Measurements from ENCODE around the gene SCN2A.

The SCN2A gene

DNA sequence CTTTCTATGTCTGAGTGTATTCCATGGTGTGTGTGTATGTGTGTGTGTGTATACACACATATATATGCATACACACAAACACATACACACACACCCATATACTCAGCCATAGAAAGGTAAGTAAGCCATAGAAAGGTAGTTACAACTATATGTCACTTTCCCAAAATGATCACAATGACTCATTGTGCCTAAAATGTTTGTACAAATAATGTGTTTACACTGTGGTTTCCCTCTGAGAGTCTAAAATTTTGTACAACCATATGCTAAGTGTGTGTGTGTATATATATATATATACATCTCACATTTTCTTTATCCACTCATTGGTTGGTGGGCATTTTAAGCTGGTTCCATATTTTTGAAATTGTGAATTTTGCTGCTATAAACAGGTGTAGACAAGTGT lies 175.0 kb downstream of the SCN2A start:
- no peak overlapping the region for H3K27ac ChIP-seq
- TF ChIP-seq, protein P1, sequence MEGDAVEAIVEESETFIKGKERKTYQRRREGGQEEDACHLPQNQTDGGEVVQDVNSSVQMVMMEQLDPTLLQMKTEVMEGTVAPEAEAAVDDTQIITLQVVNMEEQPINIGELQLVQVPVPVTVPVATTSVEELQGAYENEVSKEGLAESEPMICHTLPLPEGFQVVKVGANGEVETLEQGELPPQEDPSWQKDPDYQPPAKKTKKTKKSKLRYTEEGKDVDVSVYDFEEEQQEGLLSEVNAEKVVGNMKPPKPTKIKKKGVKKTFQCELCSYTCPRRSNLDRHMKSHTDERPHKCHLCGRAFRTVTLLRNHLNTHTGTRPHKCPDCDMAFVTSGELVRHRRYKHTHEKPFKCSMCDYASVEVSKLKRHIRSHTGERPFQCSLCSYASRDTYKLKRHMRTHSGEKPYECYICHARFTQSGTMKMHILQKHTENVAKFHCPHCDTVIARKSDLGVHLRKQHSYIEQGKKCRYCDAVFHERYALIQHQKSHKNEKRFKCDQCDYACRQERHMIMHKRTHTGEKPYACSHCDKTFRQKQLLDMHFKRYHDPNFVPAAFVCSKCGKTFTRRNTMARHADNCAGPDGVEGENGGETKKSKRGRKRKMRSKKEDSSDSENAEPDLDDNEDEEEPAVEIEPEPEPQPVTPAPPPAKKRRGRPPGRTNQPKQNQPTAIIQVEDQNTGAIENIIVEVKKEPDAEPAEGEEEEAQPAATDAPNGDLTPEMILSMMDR (IDR thresholded peaks at IDR 0.05): no peak
- no peak overlapping the region for H3K4me3 ChIP-seq (ENCODE audit: low read depth in 1 of 2, low read length in 1 of 2)
- no peaks in the 10 kb centered on the region for H3K36me3 ChIP-seq
- H3K9me3 ChIP-seq: no peaks in the 10 kb centered on the region
- no peaks in the 10 kb centered on the region for H3K4me1 ChIP-seq (ENCODE audit: control insufficient read depth in 1 of 2, insufficient read depth in 1 of 2, low read depth in 1 of 2, low read length in 1 of 2)
- no peaks in the 10 kb centered on the region for H3K27me3 ChIP-seq

DNA sequence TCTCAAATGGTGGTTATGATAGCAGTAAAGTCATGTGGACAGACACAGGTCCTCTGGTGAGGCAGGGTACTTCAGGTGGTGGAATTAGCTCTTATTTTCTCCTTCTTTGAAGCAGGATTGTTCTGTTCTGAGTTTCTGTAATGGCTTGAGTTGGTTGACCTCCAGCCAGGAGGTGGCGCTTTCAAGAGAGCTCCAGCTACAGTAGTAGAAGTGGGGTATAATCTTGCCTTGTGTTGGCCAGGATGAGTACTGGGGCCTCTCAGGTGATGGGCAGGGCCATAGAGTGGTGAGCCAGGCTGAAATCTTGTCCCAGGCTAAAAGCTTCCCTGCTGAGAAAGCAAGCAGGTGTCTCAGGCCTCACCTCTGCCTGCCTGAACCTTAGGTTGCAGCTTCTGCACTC lies 177.8 kb downstream of the SCN2A start:
- TF ChIP-seq, protein P1 (IDR thresholded peaks at IDR 0.05): no peak
- no peak overlapping the region for H3K27ac ChIP-seq
- no peaks in the 10 kb centered on the region for H3K9me3 ChIP-seq
- H3K4me3 ChIP-seq (ENCODE audit: low read depth in 1 of 2, low read length in 1 of 2): no peak overlapping the region
- H3K36me3 ChIP-seq: no peaks in the 10 kb centered on the region
- no peaks in the 10 kb centered on the region for H3K4me1 ChIP-seq (ENCODE audit: control insufficient read depth in 1 of 2, insufficient read depth in 1 of 2, low read depth in 1 of 2, low read length in 1 of 2)
- no peaks in the 10 kb centered on the region for H3K27me3 ChIP-seq

DNA sequence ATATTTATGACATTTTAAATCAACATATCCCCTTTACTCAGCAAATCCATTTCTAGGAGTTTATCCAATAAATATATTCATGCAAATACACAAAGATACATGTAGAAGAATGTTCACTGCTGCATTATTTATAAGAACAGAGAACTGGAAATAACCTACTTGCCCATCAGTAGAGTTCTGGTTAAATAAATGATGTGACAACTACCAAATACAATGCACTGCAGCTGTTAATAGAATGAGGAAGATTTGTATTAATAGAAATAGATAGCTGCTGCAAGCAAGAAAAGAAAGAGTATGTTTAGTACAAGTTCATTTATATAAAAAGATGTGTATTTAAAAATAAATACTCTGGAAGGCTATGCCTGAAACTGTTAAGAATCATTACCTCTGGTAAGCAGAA lies 181.0 kb downstream of the SCN2A start:
- H3K4me1 ChIP-seq (ENCODE audit: control insufficient read depth in 1 of 2, insufficient read depth in 1 of 2, low read depth in 1 of 2, low read length in 1 of 2): no peaks in the 10 kb centered on the region
- no peaks in the 10 kb centered on the region for H3K9me3 ChIP-seq
- no peaks in the 10 kb centered on the region for H3K27me3 ChIP-seq
- H3K36me3 ChIP-seq: no peaks in the 10 kb centered on the region
- H3K4me3 ChIP-seq (ENCODE audit: low read depth in 1 of 2, low read length in 1 of 2): no peak overlapping the region
- H3K27ac ChIP-seq: no peak overlapping the region
- TF ChIP-seq, protein P1 (IDR thresholded peaks at IDR 0.05): no peak

DNA sequence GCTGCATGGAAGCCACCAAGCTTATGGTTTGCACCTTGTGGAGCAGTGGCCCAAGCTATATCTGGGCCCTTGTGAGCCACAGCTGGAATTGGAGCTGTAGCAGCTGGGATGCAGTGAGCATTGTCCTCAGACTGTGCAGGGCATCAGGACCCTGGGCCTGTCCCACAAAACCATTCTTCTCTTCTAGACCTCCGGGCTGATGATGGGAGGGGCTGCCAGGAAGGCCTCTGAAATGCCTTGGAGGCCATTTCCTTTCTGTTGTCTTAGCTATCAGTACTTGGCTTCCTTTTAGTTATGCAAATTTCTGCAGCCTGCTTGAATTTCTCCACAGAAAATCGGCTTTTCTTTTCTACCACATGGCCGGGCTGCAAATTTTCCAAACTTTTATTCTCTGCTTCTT lies 183.9 kb downstream of the SCN2A start:
- Histone ChIP-seq H3K4me1 (ENCODE audit: control insufficient read depth in 1 of 2, insufficient read depth in 1 of 2, low read depth in 1 of 2, low read length in 1 of 2) (no peaks in the 10 kb centered on the region), H3K27me3 (no peaks in the 10 kb centered on the region), H3K27ac (no peak overlapping the region), H3K9me3 (no peaks in the 10 kb centered on the region), H3K36me3 (no peaks in the 10 kb centered on the region), H3K4me3 (ENCODE audit: low read depth in 1 of 2, low read length in 1 of 2) (no peak overlapping the region)
- TF ChIP-seq, protein P1 (IDR thresholded peaks at IDR 0.05): no peak

DNA sequence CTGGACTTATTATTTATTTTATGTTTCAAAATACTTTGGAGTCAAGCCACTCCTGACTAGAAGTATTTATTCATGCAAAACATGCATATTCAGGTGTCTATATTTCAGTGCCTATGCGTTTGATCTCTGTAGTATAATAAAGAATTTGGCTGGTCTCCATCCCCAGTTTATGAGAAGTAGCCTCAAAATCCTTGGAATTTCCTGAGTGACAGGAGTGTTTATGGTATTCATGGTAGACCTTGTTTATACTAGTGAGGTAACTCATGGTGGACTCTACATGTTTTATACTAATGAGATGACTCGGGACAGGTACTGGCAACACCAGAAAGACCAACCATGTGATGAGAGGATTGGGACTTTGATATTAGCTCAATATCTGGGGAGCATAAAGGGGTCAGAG lies 186.3 kb downstream of the SCN2A start:
- Histone ChIP-seq H3K27me3 (no peaks in the 10 kb centered on the region), H3K9me3 (no peaks in the 10 kb centered on the region), H3K4me3 (ENCODE audit: low read depth in 1 of 2, low read length in 1 of 2) (no peak overlapping the region), H3K4me1 (ENCODE audit: control insufficient read depth in 1 of 2, insufficient read depth in 1 of 2, low read depth in 1 of 2, low read length in 1 of 2) (no peaks in the 10 kb centered on the region), H3K27ac (no peak overlapping the region), H3K36me3 (no peaks in the 10 kb centered on the region)
- TF ChIP-seq, protein P1 (IDR thresholded peaks at IDR 0.05): no peak

DNA sequence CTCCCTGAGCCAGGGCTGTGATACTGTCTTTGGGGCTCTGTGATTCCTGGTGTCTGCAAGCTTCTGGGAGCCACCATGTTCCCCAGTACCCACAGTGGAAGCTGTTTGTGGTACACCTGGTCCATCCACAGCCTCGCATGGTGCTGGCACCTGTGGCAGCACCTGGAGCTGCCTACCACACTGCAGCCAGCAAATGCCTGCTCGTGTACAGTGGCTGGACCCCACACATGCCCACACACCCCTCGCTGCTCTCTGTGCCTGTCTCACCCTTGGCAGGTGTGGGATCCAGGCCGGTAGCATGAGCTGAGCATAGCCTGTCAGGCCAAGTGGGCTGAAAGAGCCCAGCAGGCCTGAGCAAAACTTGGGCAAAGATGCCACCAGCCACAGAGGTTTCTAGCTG lies 188.5 kb downstream of the SCN2A start:
- Histone ChIP-seq H3K27ac (no peak overlapping the region), H3K36me3 (no peaks in the 10 kb centered on the region), H3K4me1 (ENCODE audit: control insufficient read depth in 1 of 2, insufficient read depth in 1 of 2, low read depth in 1 of 2, low read length in 1 of 2) (no peaks in the 10 kb centered on the region), H3K27me3 (no peaks in the 10 kb centered on the region), H3K4me3 (ENCODE audit: low read depth in 1 of 2, low read length in 1 of 2) (no peak overlapping the region), H3K9me3 (no peaks in the 10 kb centered on the region)
- TF ChIP-seq, protein P1 (IDR thresholded peaks at IDR 0.05): no peak

Data from neutrophil (primary cell).